Renal cortex interstitium (tissue), 11 donors: Measurements from ENCODE around the gene ALK. TPM values are rescaled to one million over a fixed set of nuclear protein-coding genes. Genes with fewer than 3 reads are reported as not detected.

ENCODE experiments used
- DNase-seq, 11 donors: peaks; one replicate each; pipeline ENCODE4 v3.0.0-alpha.2; 2013; ENCODE audit warnings: low read depth in 9 of 11, low spot score in 4 of 11; ENCODE audit errors: extremely low read depth in 1 of 11
- polyA plus RNA-seq, 3 donors: library from polyadenylated mRNA; unstranded; fragments of 120-200 nt; gene quantifications; one replicate each; pipeline ENCODE4 v1.2.1, GENCODE V29; 2013; ENCODE audit not compliant: insufficient read length in 3 of 3

Gene ALK
- polyA plus RNA-seq, 3 donors, result 0.17 to 0.60 (median 0.35) TPM

DNA sequence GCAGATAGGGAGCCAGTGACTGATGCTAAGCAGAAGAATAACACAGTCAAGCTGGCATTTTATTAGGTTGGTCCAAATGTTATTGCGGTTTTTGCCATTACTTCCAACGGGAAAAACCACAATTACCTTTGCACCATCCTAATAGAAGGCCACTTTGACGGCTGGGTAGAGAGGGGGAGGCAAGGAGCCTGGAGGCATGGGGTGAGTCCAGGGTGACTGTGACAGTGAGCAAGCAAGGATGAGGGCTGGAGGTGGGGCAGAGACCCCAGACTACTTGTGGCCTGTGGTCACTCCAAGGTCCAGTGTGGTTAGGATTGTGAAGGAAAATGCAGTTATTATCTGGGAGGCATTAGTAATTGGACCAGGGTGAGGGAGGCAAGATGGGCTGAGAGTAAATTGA is 416.6 kb downstream of the ALK start:
- DNase-seq, result no peak

DNA sequence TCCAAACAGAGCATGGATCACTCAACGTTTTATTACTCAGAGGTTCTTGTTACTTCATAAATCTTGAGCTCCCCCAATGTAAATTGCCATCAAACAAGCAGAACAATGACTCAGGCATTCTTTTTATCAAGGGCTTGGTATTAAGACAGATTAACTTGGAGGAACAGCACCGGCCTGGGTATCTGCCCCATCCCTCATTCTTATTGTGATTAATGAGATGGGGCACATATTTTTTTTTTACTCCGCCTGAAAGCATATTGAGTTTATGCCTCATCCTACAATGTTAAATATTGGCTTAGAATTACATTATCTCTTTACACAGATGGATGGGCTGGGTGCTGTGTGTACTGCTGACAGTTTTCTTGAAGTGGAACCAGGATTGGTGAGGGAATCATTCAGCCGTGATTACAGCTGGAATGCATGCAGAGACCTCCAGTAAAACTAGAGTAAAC is 418.9 kb downstream of the ALK start:
- DNase-seq, result peak in 3 of 11 donors; percentile 12 to 44 (median 30)

DNA sequence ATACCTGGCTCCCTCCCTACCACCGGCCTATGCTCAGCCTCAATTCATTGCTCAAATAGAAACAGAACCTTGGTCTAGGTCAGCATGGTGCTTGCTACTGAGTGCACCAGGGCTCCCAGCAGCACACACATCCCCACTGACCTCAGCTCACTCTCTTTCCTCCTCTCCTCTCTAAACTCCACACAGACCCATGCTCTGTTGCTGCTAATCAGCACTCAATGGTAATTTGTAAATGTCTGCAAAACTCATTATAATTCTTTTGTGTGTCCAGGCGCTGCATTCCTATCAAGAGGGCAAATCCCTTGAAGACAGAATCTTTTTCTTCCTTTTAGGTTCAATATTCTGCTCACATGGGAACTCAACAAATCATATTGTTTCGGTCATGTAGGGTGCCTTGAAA is 424.0 kb downstream of the ALK start:
- DNase-seq, result no peak

- no peak for DNase-seq
Measured at GRCh38 chr2:29496198-29496597, 425.2 kb downstream of the ALK start.

DNA sequence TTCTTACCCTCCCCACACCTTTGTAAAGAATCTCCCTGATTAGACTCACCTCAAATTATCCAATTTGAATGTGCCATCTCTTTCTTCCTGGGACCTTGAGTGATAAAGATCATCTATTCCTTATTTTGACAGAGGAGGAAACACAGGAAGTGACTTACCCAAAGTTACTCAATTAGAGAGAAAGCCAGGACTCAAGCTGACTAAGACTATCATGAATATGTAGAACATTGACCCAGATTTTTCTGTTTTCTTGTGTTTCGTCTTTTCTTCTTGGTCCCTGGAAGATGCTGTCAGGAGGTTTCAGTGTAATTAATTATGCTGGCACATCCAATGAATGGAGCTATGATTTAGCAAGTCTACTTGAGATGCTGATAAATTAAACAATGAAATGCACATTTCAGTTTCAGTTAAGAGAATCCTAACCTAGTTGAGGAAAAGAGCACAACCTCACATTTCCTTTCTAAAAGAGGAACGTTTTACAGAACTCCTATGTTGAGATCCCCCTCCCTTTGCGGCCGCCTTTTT is 425.8 kb downstream of the ALK start:
- no peak for DNase-seq

- no peak for DNase-seq
Measured at GRCh38 chr2:29495068-29495467, 426.3 kb downstream of the ALK start.

DNA sequence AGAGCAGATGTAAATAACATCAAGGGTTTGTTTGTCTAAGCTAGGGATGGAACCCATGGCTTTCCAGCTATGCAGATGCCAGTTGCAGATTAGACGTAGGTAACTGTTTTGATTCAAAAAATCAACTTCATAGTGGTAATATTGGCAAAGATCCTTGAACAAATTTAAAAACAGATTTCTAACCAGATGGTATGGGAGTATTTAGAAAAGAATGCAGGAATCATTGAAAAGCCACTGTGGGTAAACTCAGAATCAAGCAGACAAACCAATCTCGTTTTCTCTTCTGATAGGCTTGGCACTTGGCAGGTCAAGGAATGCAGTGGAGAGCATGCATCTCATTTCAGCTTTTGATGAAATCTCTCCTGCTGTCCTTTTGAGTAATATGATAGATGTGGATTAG is 428.7 kb downstream of the ALK start:
- DNase-seq, result no peak

GRCh38 chr2:29490045-29490444 is 431.3 kb downstream of the ALK start:
- DNase-seq, result no peak

GRCh38 chr2:29489568-29489967 is 431.8 kb downstream of the ALK start:
- DNase-seq, result no peak

GRCh38 chr2:29487967-29488555 is 433.3 kb downstream of the ALK start:
- no peak for DNase-seq

- no peak for DNase-seq
Measured at GRCh38 chr2:29485631-29486030, 435.8 kb downstream of the ALK start.

GRCh38 chr2:29485117-29485516 is 436.3 kb downstream of the ALK start:
- no peak for DNase-seq

- DNase-seq, result no peak
Measured at GRCh38 chr2:29482867-29483266, 438.5 kb downstream of the ALK start.

- DNase-seq, result no peak
Measured at GRCh38 chr2:29482348-29482747, 439.0 kb downstream of the ALK start.

DNA sequence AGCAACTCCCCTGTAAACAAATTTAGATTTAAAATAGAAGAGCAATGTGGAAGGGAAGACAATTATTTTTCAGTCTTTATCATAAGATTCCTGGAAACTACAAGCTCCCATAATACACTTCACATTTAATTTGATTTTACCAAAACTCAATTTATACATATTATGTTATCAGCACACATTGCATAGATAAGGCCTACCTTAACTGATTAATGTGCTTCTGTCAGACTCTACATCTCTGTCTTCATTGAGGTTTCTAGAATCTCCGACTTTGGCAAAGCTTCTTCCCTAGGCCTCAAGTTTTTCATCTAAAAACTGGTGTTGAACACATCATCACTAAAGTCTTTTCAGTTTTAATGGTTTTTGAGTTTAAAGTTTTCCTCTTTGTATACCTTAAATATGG is 440.1 kb downstream of the ALK start:
- no peak for DNase-seq

DNA sequence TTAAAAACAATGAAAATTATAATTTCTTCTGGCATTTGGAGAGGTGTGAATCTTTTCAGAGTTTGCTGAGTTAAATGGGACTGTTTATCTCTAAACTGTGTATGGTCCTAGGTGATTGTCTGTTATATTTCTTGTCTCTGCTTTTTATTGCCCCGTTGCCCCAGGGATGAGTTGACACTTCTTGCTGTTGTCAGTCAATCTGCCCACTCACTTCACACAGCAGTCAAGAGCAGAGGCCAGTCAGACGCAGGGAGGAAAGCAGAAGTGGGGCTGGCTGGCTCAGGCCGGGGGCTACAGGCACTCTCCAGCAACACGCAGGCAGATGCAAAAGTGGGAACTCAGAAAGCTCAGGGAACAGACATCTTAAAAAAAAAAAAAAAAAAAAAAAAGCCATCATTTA is 441.0 kb downstream of the ALK start:
- no peak for DNase-seq

GRCh38 chr2:29479401-29479800 is 442.0 kb downstream of the ALK start:
- peak in 2 of 11 donors; percentile 19 to 26 for DNase-seq

GRCh38 chr2:29478641-29479040 is 442.7 kb downstream of the ALK start:
- DNase-seq, result no peak

DNA sequence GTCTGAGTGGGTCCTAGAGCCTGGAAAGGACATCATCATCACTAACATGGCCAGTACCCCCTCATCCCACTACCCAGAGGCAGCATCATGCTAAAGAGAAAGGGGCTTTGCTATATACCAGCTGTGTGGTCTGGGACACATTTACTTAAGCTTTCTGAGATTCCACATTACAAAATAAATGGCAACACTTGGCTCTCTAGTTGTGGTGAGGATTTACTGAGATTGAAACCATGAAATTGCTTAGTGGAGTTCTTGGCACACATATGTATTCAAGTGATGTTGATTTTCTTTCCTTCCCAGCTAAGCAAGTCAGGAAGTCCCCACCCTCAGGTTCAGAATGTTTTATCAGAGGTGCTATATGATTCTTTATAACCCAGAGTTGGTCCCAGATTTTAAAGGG is 444.2 kb downstream of the ALK start:
- DNase-seq, result no peak

GRCh38 chr2:29475499-29475898 is 445.9 kb downstream of the ALK start:
- peak in 1 of 11 donors; percentile 4 for DNase-seq

DNA sequence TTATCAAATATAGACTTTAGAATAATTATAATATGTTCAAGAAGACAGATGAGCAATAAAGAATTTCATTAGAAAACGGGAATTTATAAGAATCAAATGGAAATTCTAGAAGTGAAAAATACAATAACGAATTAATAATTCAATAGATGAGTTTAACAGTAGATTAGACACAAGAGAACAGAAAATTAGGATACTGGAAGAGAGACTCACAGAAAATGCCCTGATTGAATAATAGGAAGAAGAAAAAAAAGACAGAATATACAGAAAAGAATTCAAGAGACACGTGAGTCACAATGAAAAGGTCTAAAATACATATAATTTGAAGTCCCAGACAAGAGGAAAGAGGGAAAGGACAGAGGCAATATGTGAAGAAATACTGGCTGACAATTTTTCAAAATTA is 451.4 kb downstream of the ALK start:
- DNase-seq, result no peak
